Measurements from ENCODE around the gene SOX9.
"Not testable (repeated sequence)": the region's sequence is repeated elsewhere in the genome, so short reads cannot be mapped to it uniquely, and the experiment has no call there.

SOX9 gene

GRCh38 chr17:72128039-72128438, 7.2 kb downstream of the SOX9 start:
- DNase-seq: no peak

GRCh38 chr17:72134608-72135394, 14.0 kb downstream of the SOX9 start:
- DNase-seq: no peak

- no peak for DNase-seq
These were observed 14.9 kb downstream of the SOX9 start for GRCh38 chr17:72135546-72136325.

- DNase-seq: no peak
These were observed 15.9 kb downstream of the SOX9 start for GRCh38 chr17:72136692-72137091.

- DNase-seq: no peak
These were observed 16.3 kb downstream of the SOX9 start for GRCh38 chr17:72137161-72137560.

- DNase-seq: no peak
These were observed 18.4 kb downstream of the SOX9 start for GRCh38 chr17:72139212-72139611.

GRCh38 chr17:72141336-72141735, 20.5 kb downstream of the SOX9 start:
- no peak for DNase-seq

GRCh38 chr17:72142097-72142496, 21.3 kb downstream of the SOX9 start:
- not testable (repeated sequence) for DNase-seq

GRCh38 chr17:72142614-72143013, 21.8 kb downstream of the SOX9 start:
- DNase-seq: no peak

GRCh38 chr17:72143245-72143644, 22.4 kb downstream of the SOX9 start:
- no peak for DNase-seq

- DNase-seq: no peak
These were observed 23.3 kb downstream of the SOX9 start for GRCh38 chr17:72144101-72144500.

GRCh38 chr17:72145562-72145961, 24.7 kb downstream of the SOX9 start:
- no peak for DNase-seq

- DNase-seq: no peak
These were observed 25.1 kb downstream of the SOX9 start for GRCh38 chr17:72145962-72146361.

GRCh38 chr17:72146371-72146770, 25.6 kb downstream of the SOX9 start:
- no peak for DNase-seq

- DNase-seq: no peak
These were observed 30.0 kb downstream of the SOX9 start for GRCh38 chr17:72150632-72151460.

GRCh38 chr17:72151565-72152386, 31.0 kb downstream of the SOX9 start:
- DNase-seq: no peak

- no peak for DNase-seq
These were observed 31.6 kb downstream of the SOX9 start for GRCh38 chr17:72152387-72152929.

GRCh38 chr17:72158895-72159885, 38.4 kb downstream of the SOX9 start:
- no peak for DNase-seq

- no peak for DNase-seq
These were observed 41.7 kb downstream of the SOX9 start for GRCh38 chr17:72162569-72162968.

- DNase-seq: no peak
These were observed 42.7 kb downstream of the SOX9 start for GRCh38 chr17:72163474-72163873.
